ENCODE results near the gene LRRN3.

Gene LRRN3

DNA sequence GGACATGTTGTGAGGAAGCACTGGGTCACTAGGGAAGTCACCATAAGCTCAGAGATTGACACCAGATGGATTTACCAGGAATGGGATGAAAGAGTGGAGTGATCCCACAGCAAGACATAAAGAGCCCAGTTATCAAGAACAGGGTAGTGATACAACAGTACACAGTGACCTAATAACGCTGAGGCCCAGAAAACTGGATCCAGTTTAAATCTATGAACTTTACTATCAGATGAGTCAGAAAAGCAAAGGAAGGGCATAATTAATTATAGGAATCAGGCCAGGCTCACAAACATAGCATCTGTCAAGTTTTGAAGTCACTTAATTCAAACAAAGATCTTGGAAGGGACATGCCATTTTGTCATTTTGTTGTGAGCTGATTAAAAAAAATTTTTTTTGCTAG lies 73.5 kb downstream of the LRRN3 start:
- Histone ChIP-seq H2AFZ (ENCODE audit: low read length) (no peak overlapping the region), H3K9me2 (replicated peaks; ENCODE audit: insufficient read depth, low read length) (no peaks in the 10 kb centered on the region), H3K4me3 (ENCODE audit: low read length) (no peak overlapping the region), H3K9ac (ENCODE audit: low read length) (no peak overlapping the region), H3K27ac (ENCODE audit: low read length) (no peak overlapping the region), H3K4me1 (ENCODE audit: low read length) (no peaks in the 10 kb centered on the region), H3K9me3 (replicated peaks; ENCODE audit: insufficient read depth, low read length) (no peaks in the 10 kb centered on the region), H3K36me3 (replicated peaks; ENCODE audit: insufficient read depth, low read length) (no peaks in the 10 kb centered on the region), H3K27me3 (replicated peaks; ENCODE audit: insufficient read depth, low read length) (no peaks in the 10 kb centered on the region), H3F3A (ENCODE audit: insufficient read depth, low read length) (no peaks in the 10 kb centered on the region), H3K79me2 (ENCODE audit: low read length) (no peaks in the 10 kb centered on the region), H3K4me2 (ENCODE audit: low read depth, low read length) (no peak overlapping the region), H4K20me1 (ENCODE audit: insufficient read depth, low read length) (no peaks in the 10 kb centered on the region)
- TF ChIP-seq EZH2 (optimal IDR thresholded peaks at IDR 0.05; ENCODE audit: low read depth, low read length) (no peak), EZH2phosphoT487 (IDR thresholded peaks at IDR 0.05; ENCODE audit: low read length) (no peak), CTCF (IDR thresholded peaks at IDR 0.05; ENCODE audit: low read length) (no peak)
- DNase-seq = no peak

DNA sequence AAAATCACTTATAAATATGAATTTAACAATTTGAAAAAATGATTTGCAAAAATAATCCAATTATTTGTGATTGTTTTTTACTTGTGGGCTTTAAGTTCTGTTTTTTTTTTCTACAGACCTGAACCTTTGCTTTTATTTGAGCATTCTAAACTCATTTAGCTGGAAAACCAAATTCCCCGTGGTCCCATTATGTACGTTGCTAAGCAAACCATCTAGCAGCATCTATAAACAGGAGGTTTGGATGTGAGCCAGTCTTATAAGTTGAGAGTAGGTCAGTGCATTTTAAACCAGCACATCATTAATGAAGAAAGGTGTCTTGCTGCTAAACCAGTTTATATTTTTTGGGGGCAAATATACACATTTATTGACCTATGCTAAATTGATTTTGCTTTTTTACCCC lies 77.3 kb downstream of the LRRN3 start:
- no peak overlapping the region for H3K27ac ChIP-seq (ENCODE audit: low read length)
- H3K4me2 ChIP-seq (ENCODE audit: low read depth, low read length) = no peak overlapping the region
- H4K20me1 ChIP-seq (ENCODE audit: insufficient read depth, low read length) = no peaks in the 10 kb centered on the region
- no peaks in the 10 kb centered on the region for H3K27me3 ChIP-seq (replicated peaks; ENCODE audit: insufficient read depth, low read length)
- no peak for DNase-seq
- no peaks in the 10 kb centered on the region for H3F3A ChIP-seq (ENCODE audit: insufficient read depth, low read length)
- no peaks in the 10 kb centered on the region for H3K9me3 ChIP-seq (replicated peaks; ENCODE audit: insufficient read depth, low read length)
- no peaks in the 10 kb centered on the region for H3K4me1 ChIP-seq (ENCODE audit: low read length)
- no peak for TF ChIP-seq EZH2 (optimal IDR thresholded peaks at IDR 0.05; ENCODE audit: low read depth, low read length)
- no peak for TF ChIP-seq EZH2phosphoT487 (IDR thresholded peaks at IDR 0.05; ENCODE audit: low read length)
- no peak for TF ChIP-seq CTCF (IDR thresholded peaks at IDR 0.05; ENCODE audit: low read length)
- no peaks in the 10 kb centered on the region for H3K36me3 ChIP-seq (replicated peaks; ENCODE audit: insufficient read depth, low read length)
- H3K9ac ChIP-seq (ENCODE audit: low read length) = no peak overlapping the region
- no peak overlapping the region for H2AFZ ChIP-seq (ENCODE audit: low read length)
- no peak overlapping the region for H3K4me3 ChIP-seq (ENCODE audit: low read length)
- H3K9me2 ChIP-seq (replicated peaks; ENCODE audit: insufficient read depth, low read length) = no peaks in the 10 kb centered on the region
- H3K79me2 ChIP-seq (ENCODE audit: low read length) = no peaks in the 10 kb centered on the region

- Histone ChIP-seq H3K9me3 (replicated peaks; ENCODE audit: insufficient read depth, low read length) (no peaks in the 10 kb centered on the region), H3K27ac (ENCODE audit: low read length) (no peak overlapping the region), H3F3A (ENCODE audit: insufficient read depth, low read length) (no peaks in the 10 kb centered on the region), H3K79me2 (ENCODE audit: low read length) (no peaks in the 10 kb centered on the region), H3K9me2 (replicated peaks; ENCODE audit: insufficient read depth, low read length) (no peaks in the 10 kb centered on the region), H3K36me3 (replicated peaks; ENCODE audit: insufficient read depth, low read length) (no peaks in the 10 kb centered on the region), H3K4me2 (ENCODE audit: low read depth, low read length) (no peak overlapping the region), H3K27me3 (replicated peaks; ENCODE audit: insufficient read depth, low read length) (no peaks in the 10 kb centered on the region), H3K9ac (ENCODE audit: low read length) (no peak overlapping the region), H4K20me1 (ENCODE audit: insufficient read depth, low read length) (no peaks in the 10 kb centered on the region), H3K4me1 (ENCODE audit: low read length) (no peaks in the 10 kb centered on the region), H3K4me3 (ENCODE audit: low read length) (no peak overlapping the region), H2AFZ (ENCODE audit: low read length) (no peak overlapping the region)
- no peak for DNase-seq
- TF ChIP-seq EZH2 (optimal IDR thresholded peaks at IDR 0.05; ENCODE audit: low read depth, low read length) = no peak
- no peak for TF ChIP-seq CTCF (IDR thresholded peaks at IDR 0.05; ENCODE audit: low read length)
- TF ChIP-seq EZH2phosphoT487 (IDR thresholded peaks at IDR 0.05; ENCODE audit: low read length) = no peak
These were observed 81.8 kb downstream of the LRRN3 start for GRCh38 chr7:111172564-111173257.
